ENCODE measurements around the gene FBXO36. TPM values are rescaled to one million over a fixed set of nuclear protein-coding genes. Genes with fewer than 3 reads are reported as not detected.

FBXO36 gene
- total RNA-seq, 1 experiment from 2014 or later = 3.0 TPM

- no peak overlapping the region for H3K56ac ChIP-seq (ENCODE audit: insufficient read length, low read depth, low read length)
- no peak overlapping the region for H2BK120ac ChIP-seq (ENCODE audit: low read depth, low read length, poor library complexity, severe bottlenecking)
- H3T11ph ChIP-seq (ENCODE audit: low read length) = no peak overlapping the region
- peaks cover 0 to 9% (median 4%) of the 10 kb centered on the region in 3 experiments; a peak in 5 of 7 replicates for H3K36me3 Mint-ChIP-seq (ENCODE audit: insufficient read depth in 1 of 3, low read depth in 3 of 3)
- H3K23me2 ChIP-seq (ENCODE audit: insufficient read length, low read depth, low read length, poor library complexity, severe bottlenecking) = no peaks in the 10 kb centered on the region
- H3K27me3 Mint-ChIP-seq (ENCODE audit: low read depth) = no peaks in the 10 kb centered on the region
- no peak overlapping the region for H2AK5ac ChIP-seq (ENCODE audit: insufficient read length, low read length)
- H3K4me1 ChIP-seq (ENCODE audit: insufficient read depth, low read length) = peaks cover 4% of the 10 kb centered on the region; the same call in 1 of the 2 replicates
- H3K27me3 ChIP-seq (ENCODE audit: insufficient read depth, low read length) = no peaks in the 10 kb centered on the region
- peak overlapping the region; percentile 42 for H3K27ac ChIP-seq (ENCODE audit: insufficient read length, low read depth, low read length)
- H3K27ac Mint-ChIP-seq = peak overlapping the region in 2 of 3 experiments; percentile 46 to 96; a peak in 4 of 7 replicates
- no peak overlapping the region for H2AFZ ChIP-seq (ENCODE audit: low read length)
- no peak overlapping the region for H4K5ac ChIP-seq (ENCODE audit: insufficient read length, low read depth, low read length)
- H4K8ac ChIP-seq (replicated peaks; ENCODE audit: insufficient read length, low read depth, low read length) = no peak overlapping the region
- no peaks in the 10 kb centered on the region for H4K20me1 ChIP-seq (ENCODE audit: control insufficient read depth, insufficient read depth, insufficient read length)
- H3K23ac ChIP-seq (ENCODE audit: insufficient read length, low read depth, low read length) = no peak overlapping the region
- no peak overlapping the region for H2BK15ac ChIP-seq (ENCODE audit: low read depth, low read length)
- WGBS (ENCODE audit: extremely low coverage, insufficient read length, low lambda C conversion rate) = no CpG with 5 or more reads among the region's 6 CpGs
- TF ChIP-seq, protein P1, sequence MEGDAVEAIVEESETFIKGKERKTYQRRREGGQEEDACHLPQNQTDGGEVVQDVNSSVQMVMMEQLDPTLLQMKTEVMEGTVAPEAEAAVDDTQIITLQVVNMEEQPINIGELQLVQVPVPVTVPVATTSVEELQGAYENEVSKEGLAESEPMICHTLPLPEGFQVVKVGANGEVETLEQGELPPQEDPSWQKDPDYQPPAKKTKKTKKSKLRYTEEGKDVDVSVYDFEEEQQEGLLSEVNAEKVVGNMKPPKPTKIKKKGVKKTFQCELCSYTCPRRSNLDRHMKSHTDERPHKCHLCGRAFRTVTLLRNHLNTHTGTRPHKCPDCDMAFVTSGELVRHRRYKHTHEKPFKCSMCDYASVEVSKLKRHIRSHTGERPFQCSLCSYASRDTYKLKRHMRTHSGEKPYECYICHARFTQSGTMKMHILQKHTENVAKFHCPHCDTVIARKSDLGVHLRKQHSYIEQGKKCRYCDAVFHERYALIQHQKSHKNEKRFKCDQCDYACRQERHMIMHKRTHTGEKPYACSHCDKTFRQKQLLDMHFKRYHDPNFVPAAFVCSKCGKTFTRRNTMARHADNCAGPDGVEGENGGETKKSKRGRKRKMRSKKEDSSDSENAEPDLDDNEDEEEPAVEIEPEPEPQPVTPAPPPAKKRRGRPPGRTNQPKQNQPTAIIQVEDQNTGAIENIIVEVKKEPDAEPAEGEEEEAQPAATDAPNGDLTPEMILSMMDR (conservative IDR thresholded peaks at IDR 0.05) = no peak
- no peaks in the 10 kb centered on the region for H3K79me2 ChIP-seq (ENCODE audit: insufficient read depth, low read length)
- no peak overlapping the region for H2BK20ac ChIP-seq (ENCODE audit: low read depth, low read length, poor library complexity, severe bottlenecking)
- H3K4me3 Mint-ChIP-seq = no peak overlapping the region; a peak in 1 of 5 replicates
- H3K79me1 ChIP-seq (ENCODE audit: insufficient read depth, low read depth, low read length, poor library complexity, severe bottlenecking) = no peaks in the 10 kb centered on the region
- peaks cover 26 to 36% of the 10 kb centered on the region in 2 experiments for H3K4me1 Mint-ChIP-seq
- H4K91ac ChIP-seq (ENCODE audit: insufficient read length, low read depth, low read length) = no peak overlapping the region
- H3K9me3 ChIP-seq (ENCODE audit: control insufficient read depth, low read depth, low read length) = no peaks in the 10 kb centered on the region
- no peak overlapping the region for H3K9ac ChIP-seq (ENCODE audit: extremely low read depth, insufficient read length, low read length)
- no peak overlapping the region for H2BK5ac ChIP-seq (ENCODE audit: insufficient read length, low read length)
- peak; percentile 58 for DNase-seq
- no peak overlapping the region for H3K4me2 ChIP-seq (ENCODE audit: insufficient read depth, insufficient read length, low read length)
- H3K18ac ChIP-seq (ENCODE audit: insufficient read length, low read depth, low read length) = no peak overlapping the region
- H3K9me3 Mint-ChIP-seq = no peaks in the 10 kb centered on the region; a peak in 1 of 5 replicates
- no peak overlapping the region for H3K14ac ChIP-seq (ENCODE audit: insufficient read depth, low read length)
- no peak overlapping the region; the same call in 1 of the 2 replicates for H3K4ac ChIP-seq (ENCODE audit: low read depth, low read length)
- H2BK12ac ChIP-seq (ENCODE audit: insufficient read length, low read depth, low read length) = no peak overlapping the region
These were observed 30.0 kb downstream of the FBXO36 start for GRCh38 chr2:229952256-229952835.

All from H9 (cell line).